ENCODE measurements around the gene FAM114A1. TPM values are rescaled to one million over a fixed set of nuclear protein-coding genes. Genes with fewer than 3 reads are reported as not detected.
A peak's percentile ranks its signal among the peaks of the same experiment; 100 is the strongest.

Gene FAM114A1
- total and polyA plus RNA-seq, 2 experiments from 2014 or later, result 110 to 140 TPM

- H3K27ac ChIP-seq, result no peak overlapping the region
- H3K27me3 ChIP-seq, result no peaks in the 10 kb centered on the region
- no peaks in the 10 kb centered on the region for H3K79me2 ChIP-seq
- DNase-seq (ENCODE audit: low spot score), result no peak
- no peaks in the 10 kb centered on the region for H3K9me2 ChIP-seq (replicated peaks; ENCODE audit: insufficient read depth)
- H2AFZ ChIP-seq, result no peak overlapping the region
- H3K36me3 ChIP-seq (replicated peaks; ENCODE audit: insufficient read depth, low read depth), result no peaks in the 10 kb centered on the region
- H3K4me2 ChIP-seq, result no peak overlapping the region
- no peaks in the 10 kb centered on the region for H3K4me1 ChIP-seq (ENCODE audit: insufficient read depth)
- no peaks in the 10 kb centered on the region for H4K20me1 ChIP-seq (ENCODE audit: insufficient read depth, poor library complexity, severe bottlenecking)
- H3K4me3 ChIP-seq, result no peak overlapping the region
- TF ChIP-seq EZH2phosphoT487 (IDR thresholded peaks at IDR 0.05; ENCODE audit: low read depth, severe bottlenecking, unreplicated experiment) (no peak), EZH2 (IDR thresholded peaks at IDR 0.05; ENCODE audit: borderline replicate concordance) (no peak), CTCF (IDR thresholded peaks at IDR 0.05; ENCODE audit: poor library complexity) (no peak)
- H3K9me3 ChIP-seq (ENCODE audit: low read depth), result no peaks in the 10 kb centered on the region
Observed at GRCh38 chr4:38954727-38955126, 87.1 kb downstream of the FAM114A1 start.

GRCh38 chr4:38955957-38956356, 88.4 kb downstream of the FAM114A1 start:
- Histone ChIP-seq H2AFZ (no peak overlapping the region), H3K79me2 (no peaks in the 10 kb centered on the region), H3K4me2 (no peak overlapping the region), H3K4me1 (ENCODE audit: insufficient read depth) (no peaks in the 10 kb centered on the region), H3K9me2 (replicated peaks; ENCODE audit: insufficient read depth) (no peaks in the 10 kb centered on the region), H3K36me3 (replicated peaks; ENCODE audit: insufficient read depth, low read depth) (no peaks in the 10 kb centered on the region), H3K9me3 (ENCODE audit: low read depth) (no peaks in the 10 kb centered on the region), H3K4me3 (no peak overlapping the region), H4K20me1 (ENCODE audit: insufficient read depth, poor library complexity, severe bottlenecking) (no peaks in the 10 kb centered on the region), H3K27me3 (no peaks in the 10 kb centered on the region), H3K27ac (no peak overlapping the region)
- no peak for TF ChIP-seq EZH2 (IDR thresholded peaks at IDR 0.05; ENCODE audit: borderline replicate concordance)
- no peak for TF ChIP-seq EZH2phosphoT487 (IDR thresholded peaks at IDR 0.05; ENCODE audit: low read depth, severe bottlenecking, unreplicated experiment)
- TF ChIP-seq CTCF (IDR thresholded peaks at IDR 0.05; ENCODE audit: poor library complexity), result no peak
- WGBS (ENCODE audit: low lambda C conversion rate, missing lambda C conversion rate), result 84% methylated on average over 4 of the region's 4 CpGs
- DNase-seq (ENCODE audit: low spot score), result no peak

- no peaks in the 10 kb centered on the region for H3K27me3 ChIP-seq
- H3K36me3 ChIP-seq (replicated peaks; ENCODE audit: insufficient read depth, low read depth), result no peaks in the 10 kb centered on the region
- no peaks in the 10 kb centered on the region for H3K4me1 ChIP-seq (ENCODE audit: insufficient read depth)
- H3K9me2 ChIP-seq (replicated peaks; ENCODE audit: insufficient read depth), result no peaks in the 10 kb centered on the region
- H4K20me1 ChIP-seq (ENCODE audit: insufficient read depth, poor library complexity, severe bottlenecking), result no peaks in the 10 kb centered on the region
- H3K4me3 ChIP-seq, result no peak overlapping the region
- peak overlapping the region; percentile 72 for H3K27ac ChIP-seq
- H3K4me2 ChIP-seq, result no peak overlapping the region
- DNase-seq (ENCODE audit: low spot score), result no peak
- TF ChIP-seq CTCF (IDR thresholded peaks at IDR 0.05; ENCODE audit: poor library complexity) (no peak), EZH2 (IDR thresholded peaks at IDR 0.05; ENCODE audit: borderline replicate concordance) (no peak), EZH2phosphoT487 (IDR thresholded peaks at IDR 0.05; ENCODE audit: low read depth, severe bottlenecking, unreplicated experiment) (no peak)
- H3K79me2 ChIP-seq, result no peaks in the 10 kb centered on the region
- H2AFZ ChIP-seq, result no peak overlapping the region
- WGBS (ENCODE audit: low lambda C conversion rate, missing lambda C conversion rate), result 74% methylated on average over 5 of the region's 5 CpGs
- H3K9me3 ChIP-seq (ENCODE audit: low read depth), result no peaks in the 10 kb centered on the region
Observed at GRCh38 chr4:38957261-38957815, 89.7 kb downstream of the FAM114A1 start.

GRCh38 chr4:38957893-38958292, 90.3 kb downstream of the FAM114A1 start:
- no peaks in the 10 kb centered on the region for H4K20me1 ChIP-seq (ENCODE audit: insufficient read depth, poor library complexity, severe bottlenecking)
- H3K4me1 ChIP-seq (ENCODE audit: insufficient read depth), result no peaks in the 10 kb centered on the region
- H3K9me3 ChIP-seq (ENCODE audit: low read depth), result no peaks in the 10 kb centered on the region
- no peaks in the 10 kb centered on the region for H3K36me3 ChIP-seq (replicated peaks; ENCODE audit: insufficient read depth, low read depth)
- no peak overlapping the region for H2AFZ ChIP-seq
- no peaks in the 10 kb centered on the region for H3K79me2 ChIP-seq
- H3K4me2 ChIP-seq, result no peak overlapping the region
- TF ChIP-seq EZH2 (IDR thresholded peaks at IDR 0.05; ENCODE audit: borderline replicate concordance) (no peak), EZH2phosphoT487 (IDR thresholded peaks at IDR 0.05; ENCODE audit: low read depth, severe bottlenecking, unreplicated experiment) (no peak), CTCF (IDR thresholded peaks at IDR 0.05; ENCODE audit: poor library complexity) (no peak)
- H3K9me2 ChIP-seq (replicated peaks; ENCODE audit: insufficient read depth), result no peaks in the 10 kb centered on the region
- H3K27ac ChIP-seq, result peak overlapping the region; percentile 72
- WGBS (ENCODE audit: low lambda C conversion rate, missing lambda C conversion rate), result 96% methylated on average over 3 of the region's 3 CpGs
- no peak overlapping the region for H3K4me3 ChIP-seq
- H3K27me3 ChIP-seq, result no peaks in the 10 kb centered on the region
- DNase-seq (ENCODE audit: low spot score), result no peak
